ENCODE data around the gene TNFSF13B.

Gene TNFSF13B

GRCh38 chr13:108268466-108269112 is 929 bp upstream of the TNFSF13B start:
- Mint-ChIP-seq H3K4me1 (ENCODE audit: low read depth) (peaks cover 52% of the 10 kb centered on the region), H3K36me3 (ENCODE audit: low read depth) (no peaks in the 10 kb centered on the region), H3K9me3 (peaks cover 7% of the 10 kb centered on the region), H3K4me3 (no peak overlapping the region), H3K27me3 (no peaks in the 10 kb centered on the region), H3K27ac (peak overlapping the region; percentile 57)

DNA sequence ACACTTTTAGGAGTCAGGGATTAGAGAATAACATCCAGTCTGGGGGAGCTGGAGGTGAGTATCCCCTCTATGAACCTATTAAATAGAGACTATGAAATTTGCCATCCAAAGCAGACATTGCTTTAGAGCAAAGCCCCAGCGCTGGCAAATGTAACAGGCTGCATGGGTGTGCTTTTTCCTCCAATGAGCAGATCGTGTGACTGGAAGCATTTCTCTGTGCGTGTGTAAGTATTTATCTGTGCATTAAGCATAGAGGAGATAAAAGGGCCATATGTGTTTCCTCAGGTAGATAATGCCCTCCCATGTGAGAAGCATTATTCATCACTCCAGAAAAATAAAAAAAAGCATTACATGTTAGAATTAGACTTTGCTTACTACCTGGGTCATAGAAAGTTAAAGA is 924 bp downstream of the TNFSF13B start:
- no peaks in the 10 kb centered on the region for H3K36me3 Mint-ChIP-seq (ENCODE audit: low read depth)
- peak overlapping the region; percentile 93 for H3K27ac Mint-ChIP-seq
- H3K4me3 Mint-ChIP-seq: peak overlapping the region; percentile 83
- no peaks in the 10 kb centered on the region for H3K9me3 Mint-ChIP-seq
- H3K27me3 Mint-ChIP-seq: no peaks in the 10 kb centered on the region
- H3K4me1 Mint-ChIP-seq (ENCODE audit: low read depth): peaks cover 49% of the 10 kb centered on the region

GRCh38 chr13:108272333-108272732 is 2.8 kb downstream of the TNFSF13B start:
- H3K9me3 Mint-ChIP-seq: no peaks in the 10 kb centered on the region
- H3K36me3 Mint-ChIP-seq (ENCODE audit: low read depth): no peaks in the 10 kb centered on the region
- no peaks in the 10 kb centered on the region for H3K27me3 Mint-ChIP-seq
- H3K27ac Mint-ChIP-seq: no peak overlapping the region
- peaks cover 37% of the 10 kb centered on the region for H3K4me1 Mint-ChIP-seq (ENCODE audit: low read depth)
- H3K4me3 Mint-ChIP-seq: no peak overlapping the region

- Mint-ChIP-seq H3K9me3 (no peaks in the 10 kb centered on the region), H3K27ac (no peak overlapping the region), H3K27me3 (no peaks in the 10 kb centered on the region), H3K4me1 (ENCODE audit: low read depth) (peaks cover 29% of the 10 kb centered on the region), H3K4me3 (no peak overlapping the region), H3K36me3 (ENCODE audit: low read depth) (no peaks in the 10 kb centered on the region)
Measured at GRCh38 chr13:108273429-108274118, 4.1 kb downstream of the TNFSF13B start.

- no peaks in the 10 kb centered on the region for H3K27me3 Mint-ChIP-seq
- H3K36me3 Mint-ChIP-seq (ENCODE audit: low read depth): no peaks in the 10 kb centered on the region
- H3K4me3 Mint-ChIP-seq: no peak overlapping the region
- no peaks in the 10 kb centered on the region for H3K9me3 Mint-ChIP-seq
- peaks cover 18% of the 10 kb centered on the region for H3K4me1 Mint-ChIP-seq (ENCODE audit: low read depth)
- no peak overlapping the region for H3K27ac Mint-ChIP-seq
Measured at GRCh38 chr13:108274718-108275117, 5.2 kb downstream of the TNFSF13B start.

GRCh38 chr13:108276060-108276459 is 6.5 kb downstream of the TNFSF13B start:
- no peaks in the 10 kb centered on the region for H3K36me3 Mint-ChIP-seq (ENCODE audit: low read depth)
- H3K27me3 Mint-ChIP-seq: no peaks in the 10 kb centered on the region
- H3K4me3 Mint-ChIP-seq: no peak overlapping the region
- H3K9me3 Mint-ChIP-seq: no peaks in the 10 kb centered on the region
- H3K27ac Mint-ChIP-seq: no peak overlapping the region
- H3K4me1 Mint-ChIP-seq (ENCODE audit: low read depth): peaks cover 5% of the 10 kb centered on the region

- Mint-ChIP-seq H3K9me3 (no peaks in the 10 kb centered on the region), H3K4me1 (ENCODE audit: low read depth) (no peaks in the 10 kb centered on the region), H3K4me3 (no peak overlapping the region), H3K36me3 (ENCODE audit: low read depth) (no peaks in the 10 kb centered on the region), H3K27me3 (no peaks in the 10 kb centered on the region), H3K27ac (no peak overlapping the region)
Measured at GRCh38 chr13:108278466-108278865, 8.9 kb downstream of the TNFSF13B start.

- no peaks in the 10 kb centered on the region for H3K36me3 Mint-ChIP-seq (ENCODE audit: low read depth)
- no peak overlapping the region for H3K27ac Mint-ChIP-seq
- H3K4me3 Mint-ChIP-seq: no peak overlapping the region
- no peaks in the 10 kb centered on the region for H3K27me3 Mint-ChIP-seq
- H3K4me1 Mint-ChIP-seq (ENCODE audit: low read depth): no peaks in the 10 kb centered on the region
- no peaks in the 10 kb centered on the region for H3K9me3 Mint-ChIP-seq
Measured at GRCh38 chr13:108281901-108282300, 12.4 kb downstream of the TNFSF13B start.

DNA sequence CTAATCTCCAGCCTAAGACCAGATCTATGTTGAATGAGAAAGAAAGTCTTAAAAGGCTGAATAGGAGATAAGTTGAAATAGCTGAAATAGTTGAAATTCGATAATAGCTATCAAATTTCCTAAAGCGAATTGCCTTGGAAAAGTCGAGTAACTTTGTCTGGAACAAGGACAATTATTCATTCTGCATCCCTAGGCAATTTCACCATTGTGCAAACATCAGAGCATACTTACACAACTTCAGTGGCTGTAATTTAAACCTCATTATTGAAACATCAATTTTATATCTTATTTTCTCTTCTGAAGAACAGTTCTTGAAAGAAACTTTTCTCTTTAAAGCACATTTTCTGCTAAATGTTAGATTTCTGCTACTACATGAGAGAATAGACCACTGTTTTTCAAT is 13.6 kb downstream of the TNFSF13B start:
- H3K9me3 Mint-ChIP-seq: no peaks in the 10 kb centered on the region
- H3K27me3 Mint-ChIP-seq: no peaks in the 10 kb centered on the region
- no peak overlapping the region for H3K4me3 Mint-ChIP-seq
- no peaks in the 10 kb centered on the region for H3K36me3 Mint-ChIP-seq (ENCODE audit: low read depth)
- H3K4me1 Mint-ChIP-seq (ENCODE audit: low read depth): no peaks in the 10 kb centered on the region
- H3K27ac Mint-ChIP-seq: no peak overlapping the region

DNA sequence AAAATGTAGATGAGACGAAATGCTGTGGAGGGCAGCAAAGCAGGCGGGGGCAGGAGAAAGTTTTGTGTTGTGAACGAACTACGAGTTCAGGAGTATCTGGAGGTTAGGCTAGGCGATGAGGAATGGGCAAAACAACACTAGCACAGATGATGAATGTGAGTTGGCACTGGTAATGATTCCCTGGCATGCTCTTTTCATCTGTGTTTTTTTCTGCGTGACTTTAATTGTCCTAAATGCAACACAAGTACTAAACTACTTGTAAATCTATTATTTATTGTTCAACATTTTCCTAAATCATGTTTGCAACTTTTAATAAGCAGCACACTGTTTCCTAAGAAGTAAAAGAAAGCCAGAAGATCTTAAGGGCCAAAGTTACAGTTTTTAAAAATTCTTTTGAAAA is 19.2 kb downstream of the TNFSF13B start:
- Mint-ChIP-seq H3K9me3 (no peaks in the 10 kb centered on the region), H3K27ac (no peak overlapping the region), H3K36me3 (ENCODE audit: low read depth) (no peaks in the 10 kb centered on the region), H3K4me3 (no peak overlapping the region), H3K27me3 (no peaks in the 10 kb centered on the region), H3K4me1 (ENCODE audit: low read depth) (no peaks in the 10 kb centered on the region)

DNA sequence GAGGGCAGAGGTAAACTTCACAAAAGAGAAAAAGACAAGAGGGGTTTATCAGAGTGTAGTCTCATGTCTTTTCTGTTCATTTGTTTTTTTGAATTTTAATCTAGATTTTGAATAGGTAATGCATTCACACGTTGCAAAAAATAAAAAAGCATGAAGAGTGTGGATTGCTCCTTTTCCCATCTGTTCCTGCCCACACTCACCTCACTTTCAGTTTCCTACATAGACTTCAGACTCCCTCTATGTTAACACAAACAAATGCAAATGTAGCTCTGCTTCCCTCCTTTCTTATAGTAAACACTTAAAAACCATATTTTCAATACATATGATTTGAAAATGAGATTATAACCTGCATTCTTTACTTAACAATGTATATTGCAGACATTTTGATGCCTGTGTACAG is 20.3 kb downstream of the TNFSF13B start:
- no peak overlapping the region for H3K4me3 Mint-ChIP-seq
- H3K27ac Mint-ChIP-seq: no peak overlapping the region

DNA sequence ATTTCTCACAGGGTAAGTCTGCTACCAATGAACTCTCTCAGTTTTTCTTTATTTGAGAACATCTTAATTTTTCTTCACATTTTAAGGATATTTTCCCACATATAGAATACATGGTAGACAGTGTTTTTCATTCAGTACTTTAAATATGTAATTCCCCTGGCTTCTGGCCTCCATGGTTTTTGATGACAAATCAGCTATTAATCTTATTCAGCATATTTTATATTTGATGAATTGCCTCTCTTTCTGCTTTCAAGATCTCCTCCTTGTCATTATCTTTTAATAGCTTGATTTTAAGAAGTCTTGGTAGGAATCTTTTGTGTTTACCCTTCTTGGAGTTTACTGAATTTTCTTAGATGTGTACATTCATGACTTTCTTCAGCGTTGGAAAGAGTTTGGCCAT is 27.6 kb downstream of the TNFSF13B start:
- Mint-ChIP-seq H3K4me1 (ENCODE audit: low read depth) (no peaks in the 10 kb centered on the region), H3K4me3 (no peak overlapping the region), H3K27me3 (no peaks in the 10 kb centered on the region), H3K27ac (no peak overlapping the region), H3K9me3 (no peaks in the 10 kb centered on the region), H3K36me3 (ENCODE audit: low read depth) (peaks cover 18% of the 10 kb centered on the region)

More for the DNA sequence above, 20.3 kb downstream of the TNFSF13B start:
- Mint-ChIP-seq H3K27me3 (no peaks in the 10 kb centered on the region), H3K36me3 (ENCODE audit: low read depth) (no peaks in the 10 kb centered on the region), H3K4me1 (ENCODE audit: low read depth) (no peaks in the 10 kb centered on the region), H3K9me3 (no peaks in the 10 kb centered on the region)

- Mint-ChIP-seq H3K36me3 (ENCODE audit: low read depth) (peaks cover 15% of the 10 kb centered on the region), H3K27me3 (no peaks in the 10 kb centered on the region), H3K9me3 (no peaks in the 10 kb centered on the region), H3K4me3 (no peak overlapping the region), H3K4me1 (ENCODE audit: low read depth) (no peaks in the 10 kb centered on the region), H3K27ac (no peak overlapping the region)
Measured at GRCh38 chr13:108302279-108302678, 32.8 kb downstream of the TNFSF13B start.

DNA sequence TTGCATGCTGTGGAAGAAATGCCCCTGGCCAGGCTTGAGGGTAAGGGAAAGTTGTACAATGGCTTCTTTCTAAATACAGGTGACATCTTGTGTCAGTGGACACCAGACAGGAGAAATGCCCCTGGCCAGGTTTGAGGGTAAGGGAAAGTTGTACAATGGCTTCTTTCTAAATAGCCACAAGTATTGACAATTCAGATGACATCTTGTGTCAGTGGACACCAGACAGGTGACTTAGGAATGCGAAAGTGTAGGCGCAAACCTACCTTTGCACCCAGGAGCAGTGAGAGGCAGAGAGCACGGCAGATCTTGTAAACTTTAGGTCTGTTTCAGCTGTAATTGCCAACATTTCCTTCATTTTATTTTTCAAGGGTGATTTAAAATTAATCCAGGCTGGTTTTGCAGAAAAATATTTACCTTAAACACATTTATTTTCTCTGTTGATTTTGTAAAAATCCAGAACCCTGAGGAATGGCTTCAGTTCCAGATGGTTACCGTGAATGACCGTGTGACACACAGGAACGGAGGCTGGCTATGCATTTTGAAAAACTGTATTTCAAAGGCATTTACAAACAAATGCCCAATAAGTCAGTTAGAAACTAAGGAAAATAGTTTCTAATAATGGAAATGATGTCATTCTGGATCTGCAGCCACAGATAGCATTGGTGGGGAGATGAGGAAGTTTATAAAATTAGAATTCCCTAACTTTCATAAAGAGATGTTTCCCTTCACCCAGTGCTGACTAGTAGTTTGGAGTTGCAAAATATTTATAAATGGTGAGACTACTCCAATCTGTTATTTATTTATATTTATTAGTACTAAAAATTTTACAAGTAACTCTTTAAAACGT is 34.9 kb downstream of the TNFSF13B start:
- Mint-ChIP-seq H3K27me3 (no peaks in the 10 kb centered on the region), H3K36me3 (ENCODE audit: low read depth) (peaks cover 10% of the 10 kb centered on the region), H3K9me3 (peaks cover 7% of the 10 kb centered on the region), H3K4me1 (ENCODE audit: low read depth) (no peaks in the 10 kb centered on the region), H3K27ac (no peak overlapping the region), H3K4me3 (no peak overlapping the region)

- H3K27ac Mint-ChIP-seq: no peak overlapping the region
- no peak overlapping the region for H3K4me3 Mint-ChIP-seq
- H3K4me1 Mint-ChIP-seq (ENCODE audit: low read depth): no peaks in the 10 kb centered on the region
- H3K9me3 Mint-ChIP-seq: peaks cover 8% of the 10 kb centered on the region
- no peaks in the 10 kb centered on the region for H3K27me3 Mint-ChIP-seq
- H3K36me3 Mint-ChIP-seq (ENCODE audit: low read depth): peaks cover 10% of the 10 kb centered on the region
Measured at GRCh38 chr13:108305655-108306054, 36.1 kb downstream of the TNFSF13B start.
